Keratinocyte (primary cell): ENCODE data around the gene ACP7.

Experiments
- EZH2 ChIP-seq: IDR thresholded peaks from one replicate; pipeline ENCODE4 v1.6.1; 2012; ENCODE audit warnings: inconsistent platforms, mild to moderate bottlenecking, low read length, moderate library complexity
- TF ChIP-seq, protein P1 (sequence below), 3 experiments: IDR thresholded peaks in 1 of 3; conservative IDR thresholded peaks in 1 of 3; optimal IDR thresholded peaks in 1 of 3; 2 replicates in 2 of 3; 3 replicates in 1 of 3; pipeline versions ENCODE3 to v1.5.1; 2011; ENCODE audit warnings: low read length in 3 of 3, mild to moderate bottlenecking in 3 of 3, moderate library complexity in 2 of 3, control low read depth in 1 of 3, inconsistent platforms in 1 of 3; ENCODE audit not compliant: insufficient read depth in 2 of 3; ENCODE audit errors: extremely low read depth in 1 of 3

DNA sequence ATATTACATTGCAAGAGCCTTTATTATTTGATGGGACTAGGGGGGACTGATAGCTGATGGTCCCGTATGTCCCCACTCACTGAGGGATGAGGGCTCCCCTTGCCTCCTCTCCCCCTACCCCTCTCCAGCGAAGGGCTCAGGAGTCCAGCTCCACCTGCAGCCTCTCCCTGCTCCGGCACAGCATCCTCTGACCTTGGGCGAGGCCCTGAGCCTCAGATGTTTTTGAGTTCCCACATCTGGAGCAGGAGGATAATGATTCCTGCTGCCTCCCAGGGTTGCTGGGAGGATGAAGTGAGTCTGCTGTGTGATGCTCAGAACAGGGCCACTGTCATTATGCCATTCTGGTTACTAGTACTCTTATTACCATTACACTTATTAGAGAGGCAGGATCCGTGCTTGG, 56.4 kb downstream of the ACP7 start:
- TF ChIP-seq, protein P1, sequence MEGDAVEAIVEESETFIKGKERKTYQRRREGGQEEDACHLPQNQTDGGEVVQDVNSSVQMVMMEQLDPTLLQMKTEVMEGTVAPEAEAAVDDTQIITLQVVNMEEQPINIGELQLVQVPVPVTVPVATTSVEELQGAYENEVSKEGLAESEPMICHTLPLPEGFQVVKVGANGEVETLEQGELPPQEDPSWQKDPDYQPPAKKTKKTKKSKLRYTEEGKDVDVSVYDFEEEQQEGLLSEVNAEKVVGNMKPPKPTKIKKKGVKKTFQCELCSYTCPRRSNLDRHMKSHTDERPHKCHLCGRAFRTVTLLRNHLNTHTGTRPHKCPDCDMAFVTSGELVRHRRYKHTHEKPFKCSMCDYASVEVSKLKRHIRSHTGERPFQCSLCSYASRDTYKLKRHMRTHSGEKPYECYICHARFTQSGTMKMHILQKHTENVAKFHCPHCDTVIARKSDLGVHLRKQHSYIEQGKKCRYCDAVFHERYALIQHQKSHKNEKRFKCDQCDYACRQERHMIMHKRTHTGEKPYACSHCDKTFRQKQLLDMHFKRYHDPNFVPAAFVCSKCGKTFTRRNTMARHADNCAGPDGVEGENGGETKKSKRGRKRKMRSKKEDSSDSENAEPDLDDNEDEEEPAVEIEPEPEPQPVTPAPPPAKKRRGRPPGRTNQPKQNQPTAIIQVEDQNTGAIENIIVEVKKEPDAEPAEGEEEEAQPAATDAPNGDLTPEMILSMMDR (optimal IDR thresholded peaks at IDR 0.05 in 1 of 3, IDR thresholded peaks at IDR 0.05 in 1 of 3, conservative IDR thresholded peaks at IDR 0.05 in 1 of 3; ENCODE audit: extremely low read depth in 1 of 3, insufficient read depth in 2 of 3, low read length in 3 of 3): no peak
- TF ChIP-seq EZH2: no peak
